GM12878 (cell line): Measurements from ENCODE around the gene METAP1. TPM values are rescaled to one million over a fixed set of nuclear protein-coding genes. Genes with fewer than 3 reads are reported as not detected.

Experiments
- ATAC-seq: fragments of 200-7000 bp; cut with Tn5 transposase; 3 replicates; pipeline ENCODE4 v1.9.1; 2020; ENCODE audit warnings: mild to moderate bottlenecking, moderate library complexity
- BruUV-seq: library from RNA; stranded (reverse); fragments of 400-500 nt; replicated peaks from 2 replicates; lab custom pipeline; 2021; lab: Mats Ljungman, UMichigan
- CTCF ChIA-PET: fragments of 300-600 bp; sonication (Branson Sonifier 250); formaldehyde crosslinking; extraction: SDS; loops from one replicate; lab custom pipeline; 2021; ENCODE audit warnings: inconsistent platforms; lab: Yijun Ruan, JAX
- POLR2A ChIA-PET: fragments of 350-600 bp; formaldehyde crosslinking; extraction: SDS; loops from one replicate; lab custom pipeline; 2021; ENCODE audit warnings: inconsistent platforms; lab: Charles Lee
- RAD21 ChIA-PET: fragments of 300-600 bp; sonication (Branson Sonifier 250); formaldehyde crosslinking; loops from one replicate; lab custom pipeline; 2023; ENCODE audit warnings: antibody characterized with exemption; ENCODE audit not compliant: unreplicated experiment; lab: Charles Lee
- SMC1A ChIA-PET: fragments of 300-600 bp; sonication (Branson Sonifier 250); formaldehyde crosslinking; loops from one replicate; lab custom pipeline; 2023; ENCODE audit not compliant: unreplicated experiment, uncharacterized antibody; lab: Charles Lee
- DNase-seq: peaks from one replicate; pipeline ENCODE4 v3.0.0-alpha.2; 2011; ENCODE audit warnings: low read depth, low spot score
- FAIRE-seq: peaks from 3 replicates; lab custom pipeline; 2011; peaks lifted over from hg19 to GRCh38; lab: Jason Lieb, UNC
- H2AFZ ChIP-seq: 2 replicates; pipeline ENCODE4 v1.6.0; 2011; ENCODE audit warnings: low read depth, low read length, control low read depth; ENCODE audit not compliant: control insufficient read depth
- H3K27ac ChIP-seq: 2 replicates; pipeline ENCODE4 v1.5.1; 2011; ENCODE audit warnings: control low read depth; ENCODE audit not compliant: control insufficient read depth, insufficient read depth
- H3K27me3 ChIP-seq, 2 experiments: replicated peaks in 1 of 2; 2 replicates each; pipeline versions ENCODE4 v1.6.0 to v1.6.1; 2011; ENCODE audit warnings: low read length in 1 of 2; ENCODE audit not compliant: control insufficient read depth in 2 of 2, insufficient read depth in 2 of 2
- H3K36me3 ChIP-seq, 2 experiments: 2 replicates each; pipeline ENCODE4 v1.5.1; 2011; ENCODE audit warnings: low read length in 1 of 2; ENCODE audit not compliant: control insufficient read depth in 2 of 2, insufficient read depth in 2 of 2
- H3K4me1 ChIP-seq: 2 replicates; pipeline ENCODE4 v1.6.1; 2011; ENCODE audit warnings: mild to moderate bottlenecking, low read length, moderate library complexity, mixed read lengths; ENCODE audit not compliant: control insufficient read depth, insufficient read depth
- H3K4me2 ChIP-seq: 2 replicates; pipeline ENCODE4 v1.6.0; 2011; ENCODE audit warnings: control low read depth; ENCODE audit not compliant: control insufficient read depth, insufficient read depth
- H3K4me3 ChIP-seq: fragments of 200-600 bp; sonication (generic); 2 replicates; pipeline ENCODE4 v1.5.1; 2016
- H3K79me2 ChIP-seq: 2 replicates; pipeline ENCODE4 v1.6.0; 2011; ENCODE audit warnings: low read length; ENCODE audit not compliant: control insufficient read depth, insufficient read depth
- H3K9ac ChIP-seq: 2 replicates; pipeline ENCODE4 v1.8.0; 2011; ENCODE audit warnings: low read length, control low read depth, mixed read lengths; ENCODE audit not compliant: control insufficient read depth, insufficient read depth
- H3K9me3 ChIP-seq: replicated peaks from 3 replicates; pipeline ENCODE4 v1.5.1; 2011; ENCODE audit warnings: mild to moderate bottlenecking, low read length; ENCODE audit not compliant: control insufficient read depth, insufficient read depth
- H4K20me1 ChIP-seq: 2 replicates; pipeline ENCODE4 v1.6.0; 2011; ENCODE audit not compliant: control insufficient read depth, insufficient read depth
- E2F8 ChIP-seq: fragments of 450-650 bp; IDR thresholded peaks from 2 replicates; pipeline ENCODE4 v1.6.1; 2018; ENCODE audit warnings: mild to moderate bottlenecking, low read depth, moderate library complexity; ENCODE audit not compliant: partially characterized antibody
- ETV6 ChIP-seq, 2 experiments: fragments of 450-650 bp in 1 of 2; IDR thresholded peaks in 1 of 2; conservative IDR thresholded peaks in 1 of 2; 2 replicates each; pipeline ENCODE4 v1.6.1; 2014; ENCODE audit warnings: antibody characterized with exemption in 1 of 2, borderline replicate concordance in 1 of 2, low read depth in 1 of 2, mild to moderate bottlenecking in 1 of 2, moderate library complexity in 1 of 2
- HDAC2 ChIP-seq: fragments of 200-600 bp; sonication (generic); IDR thresholded peaks from 2 replicates; pipeline ENCODE4 v1.6.1; 2017
- POLR2A ChIP-seq: IDR thresholded peaks from 2 replicates; pipeline ENCODE4 v1.6.1; 2011; ENCODE audit warnings: low read depth, mild to moderate bottlenecking, low read length
- POLR2AphosphoS5 ChIP-seq: IDR thresholded peaks from 2 replicates; pipeline ENCODE4 v1.6.1; 2011; ENCODE audit warnings: mild to moderate bottlenecking, low read length, inconsistent platforms
- RUNX3 ChIP-seq: IDR thresholded peaks from 2 replicates; pipeline ENCODE4 v1.6.1; 2012; ENCODE audit warnings: low read length, inconsistent platforms
- SKIL ChIP-seq: fragments of 450-650 bp; IDR thresholded peaks from 2 replicates; pipeline ENCODE4 v1.6.1; 2017; ENCODE audit warnings: mild to moderate bottlenecking, low read depth, inconsistent platforms; ENCODE audit not compliant: poor library complexity, severe bottlenecking
- WGBS: methylation state at CpG from one replicate; pipeline ENCODE4 v1.1.6; 2016; ENCODE audit warnings: low lambda C conversion rate; ENCODE audit not compliant: insufficient replicate concordance, insufficient coverage; ENCODE audit errors: missing lambda C conversion rate; 5-methylcytosine and 5-hydroxymethylcytosine counted together
- in situ Hi-C: fragments of 300-500 bp; cut with MboI; formaldehyde crosslinking; loops from 9 replicates; pipeline ENCODE4 v1.14.3; 2018; ENCODE audit warnings: mixed read lengths
- intact Hi-C: fragments of 100-400 bp; cut with micrococcal nuclease; formaldehyde crosslinking; loops from one replicate; pipeline ENCODE4 v1.14.2; 2022; ENCODE audit not compliant: unreplicated experiment
- polyA plus RNA-seq, 11 experiments: library from polyadenylated mRNA; depleted of rRNA in 4 of 11; unstranded in 6 of 11; stranded (reverse) in 5 of 11; fragments of >200 nt; fragmentation: Nextera tagmentation in 4 of 11; fragmentation: Illumina TruSeq in 1 of 11; extraction: Ambion mirVana in 4 of 11; extraction: Trizol in 1 of 11; gene quantifications; 1 replicate in 1 of 11; 2 replicates in 10 of 11; pipeline versions ENCODE4 v1.2.1 to v1.2.3, GENCODE V29; 2011 to 2016; ENCODE audit warnings: inconsistent platforms in 2 of 11, missing spikeins in 2 of 11, low read depth in 1 of 11
- total RNA-seq, 4 experiments: library from RNA; depleted of rRNA in 3 of 4; stranded (reverse); fragments of >200 nt in 3 of 4; fragmentation: Illumina TruSeq in 1 of 4; extraction: Trizol in 1 of 4; gene quantifications; 2 replicates each; pipeline versions ENCODE4 v1.2.1 to v1.2.3, GENCODE V29; 2013 to 2021

The METAP1 gene
- total and polyA plus RNA-seq, 10 of the 15 experiments (the other 5 are each of a cell fraction or from before 2014, with no cell fraction given) = 22.7 to 71.4 (median 45.1) TPM

- intact Hi-C loops = no loop called here
- no TSS peak for BruUV-seq
- 98% methylated on average over 5 of the region's 5 CpGs for WGBS
- Histone ChIP-seq H3K4me2 (no peak overlapping the region), H3K79me2 (no peaks in the 10 kb centered on the region), H3K27ac (no peak overlapping the region), H3K27me3 (no peaks in the 10 kb centered on the region), H3K36me3 (peaks cover 1 to 22% of the 10 kb centered on the region in 2 experiments; a peak in 3 of 4 replicates), H3K4me1 (no peaks in the 10 kb centered on the region), H3K9me3 (no peaks in the 10 kb centered on the region), H3K9ac (no peak overlapping the region), H3K4me3 (no peak overlapping the region), H2AFZ (no peak overlapping the region), H4K20me1 (no peaks in the 10 kb centered on the region)
- ChIA-PET SMC1A (interaction anchor here (1.0 to 1.3 kb wide), 2 partner anchors 22 to 326 kb away, joined by 4 read pairs; no protein-coding TSS in a partner anchor), POLR2A (no interaction called here), CTCF (interaction anchor here (1.0 to 2.1 kb wide), 2 partner anchors 22 to 157 kb away, joined by 3 to 9 read pairs; no protein-coding TSS in a partner anchor), RAD21 (no interaction called here)
- no peak for ATAC-seq
- no peak for FAIRE-seq
- TF ChIP-seq E2F8 (no peak), POLR2A (no peak), HDAC2 (no peak), SKIL (no peak), POLR2AphosphoS5 (no peak), RUNX3 (no peak), ETV6 (conservative IDR thresholded peaks at IDR 0.05 in 1 of 2, IDR thresholded peaks at IDR 0.05 in 1 of 2; ENCODE audit: borderline replicate concordance in 1 of 2, low read depth in 1 of 2) (no peak)
- DNase-seq = no peak
- in situ Hi-C loops = loop anchor here (25.0 kb wide), 1 partner anchor 859 kb away; the partner anchor contains the start of gene DNAJB14
These were observed 82.8 kb downstream of the METAP1 start for GRCh38 chr4:99078336-99078735.
